Mesendoderm (in vitro differentiated cells): Measurements from ENCODE around the gene GINS2.

Experiments
- DNase-seq: peaks from one replicate; pipeline ENCODE4 v3.0.0; 2013
- H2AK5ac ChIP-seq: 2 replicates; pipeline ENCODE4 v1.6.1; 2013; ENCODE audit warnings: low read length, inconsistent platforms
- H2BK120ac ChIP-seq: 2 replicates; pipeline ENCODE4 v1.6.1; 2013; ENCODE audit warnings: low read depth, mild to moderate bottlenecking, low read length, moderate library complexity, mixed read lengths
- H2BK15ac ChIP-seq: replicated peaks from 2 replicates; pipeline ENCODE4 v1.6.1; 2013; ENCODE audit warnings: low read depth, mild to moderate bottlenecking, moderate library complexity
- H2BK5ac ChIP-seq: 2 replicates; pipeline ENCODE4 v1.6.1; 2013; ENCODE audit warnings: low read length, inconsistent platforms
- H3K18ac ChIP-seq: 2 replicates; pipeline ENCODE4 v1.6.1; 2013; ENCODE audit warnings: mild to moderate bottlenecking, low read length, mixed read lengths
- H3K23ac ChIP-seq: one replicate; pipeline ENCODE4 v1.6.1; 2013; ENCODE audit warnings: low read length
- H3K27ac ChIP-seq: 2 replicates; pipeline ENCODE4 v1.5.1; 2013; ENCODE audit warnings: low read depth, mild to moderate bottlenecking, inconsistent platforms, low read length, moderate library complexity
- H3K27me3 ChIP-seq: 2 replicates; pipeline ENCODE4 v1.6.1; 2013; ENCODE audit warnings: low read length, control low read depth, mild to moderate bottlenecking, inconsistent platforms; ENCODE audit not compliant: insufficient read depth, poor library complexity
- H3K36me3 ChIP-seq: 2 replicates; pipeline ENCODE4 v1.6.1; 2013; ENCODE audit warnings: low read length, inconsistent platforms; ENCODE audit not compliant: control insufficient read depth, insufficient read depth
- H3K4ac ChIP-seq: one replicate; pipeline ENCODE4 v1.6.1; 2013; ENCODE audit warnings: low read depth, mild to moderate bottlenecking, low read length, moderate library complexity
- H3K4me1 ChIP-seq: 2 replicates; pipeline ENCODE4 v1.6.1; 2013; ENCODE audit warnings: low read depth, low read length, inconsistent platforms; ENCODE audit not compliant: control insufficient read depth
- H3K4me2 ChIP-seq: 2 replicates; pipeline ENCODE4 v1.6.1; 2013; ENCODE audit warnings: low read length
- H3K4me3 ChIP-seq: 2 replicates; pipeline ENCODE4 v1.5.1; 2013; ENCODE audit warnings: mild to moderate bottlenecking, low read length
- H3K56ac ChIP-seq: one replicate; pipeline ENCODE4 v1.6.1; 2013; ENCODE audit warnings: low read length
- H3K79me1 ChIP-seq: 2 replicates; pipeline ENCODE4 v1.6.1; 2013; ENCODE audit warnings: low read length, inconsistent platforms
- H3K79me2 ChIP-seq: 2 replicates; pipeline ENCODE4 v1.6.1; 2013; ENCODE audit warnings: mild to moderate bottlenecking, low read length; ENCODE audit not compliant: control insufficient read depth, insufficient read depth
- H3K9ac ChIP-seq: 2 replicates; pipeline ENCODE4 v1.6.1; 2013; ENCODE audit warnings: low read length, inconsistent platforms
- H4K5ac ChIP-seq: one replicate; pipeline ENCODE4 v1.6.1; 2013; ENCODE audit warnings: low read length
- H4K8ac ChIP-seq: one replicate; pipeline ENCODE4 v1.6.1; 2013; ENCODE audit warnings: low read depth, mild to moderate bottlenecking, control low read depth, low read length, moderate library complexity
- WGBS: extraction: QIAGEN DNeasy Blood & Tissue Kit; methylation state at CpG from one replicate; pipeline ENCODE4 v1.1.7; 2013; ENCODE audit warnings: low lambda C conversion rate, missing lambda C conversion rate; ENCODE audit not compliant: insufficient coverage; ENCODE audit errors: extremely low coverage; 5-methylcytosine and 5-hydroxymethylcytosine counted together

GINS2 gene

GRCh38 chr16:85667841-85668413 is 20.8 kb downstream of the GINS2 start:
- H3K23ac ChIP-seq, result no peak overlapping the region
- H3K4me1 ChIP-seq, result no peaks in the 10 kb centered on the region
- H3K9ac ChIP-seq, result no peak overlapping the region
- no peak overlapping the region for H3K27ac ChIP-seq
- peaks cover 35% of the 10 kb centered on the region for H3K36me3 ChIP-seq
- H2AK5ac ChIP-seq, result no peak overlapping the region
- no peak overlapping the region for H3K4ac ChIP-seq
- no peak overlapping the region for H2BK15ac ChIP-seq
- H3K27me3 ChIP-seq, result no peaks in the 10 kb centered on the region
- H2BK5ac ChIP-seq, result no peak overlapping the region
- no peak overlapping the region for H3K18ac ChIP-seq
- H3K79me2 ChIP-seq, result no peaks in the 10 kb centered on the region
- H4K8ac ChIP-seq, result no peak overlapping the region
- H2BK120ac ChIP-seq, result no peak overlapping the region
- no peak overlapping the region for H3K56ac ChIP-seq
- H4K5ac ChIP-seq, result no peak overlapping the region
- no CpG with 5 or more reads among the region's 16 CpGs for WGBS
- no peaks in the 10 kb centered on the region for H3K79me1 ChIP-seq
- H3K4me2 ChIP-seq, result no peak overlapping the region
- no peak for DNase-seq
- H3K4me3 ChIP-seq, result no peak overlapping the region

GRCh38 chr16:85667261-85667660 is 21.5 kb downstream of the GINS2 start:
- no peaks in the 10 kb centered on the region for H3K79me2 ChIP-seq
- no peaks in the 10 kb centered on the region for H3K79me1 ChIP-seq
- H2BK15ac ChIP-seq, result no peak overlapping the region
- H3K36me3 ChIP-seq, result peaks cover 34% of the 10 kb centered on the region
- no peak overlapping the region for H3K4ac ChIP-seq
- no peaks in the 10 kb centered on the region for H3K4me1 ChIP-seq
- H2AK5ac ChIP-seq, result no peak overlapping the region
- no peak overlapping the region for H2BK5ac ChIP-seq
- no peak for DNase-seq
- H3K18ac ChIP-seq, result no peak overlapping the region
- no peak overlapping the region for H3K56ac ChIP-seq
- no peak overlapping the region for H3K23ac ChIP-seq
- H3K4me3 ChIP-seq, result no peak overlapping the region
- no peak overlapping the region for H2BK120ac ChIP-seq
- H3K27me3 ChIP-seq, result no peaks in the 10 kb centered on the region
- no peak overlapping the region for H3K27ac ChIP-seq
- no peak overlapping the region for H3K9ac ChIP-seq
- H3K4me2 ChIP-seq, result no peak overlapping the region
- no CpG with 5 or more reads among the region's 9 CpGs for WGBS
- no peak overlapping the region for H4K5ac ChIP-seq
- H4K8ac ChIP-seq, result no peak overlapping the region

DNA sequence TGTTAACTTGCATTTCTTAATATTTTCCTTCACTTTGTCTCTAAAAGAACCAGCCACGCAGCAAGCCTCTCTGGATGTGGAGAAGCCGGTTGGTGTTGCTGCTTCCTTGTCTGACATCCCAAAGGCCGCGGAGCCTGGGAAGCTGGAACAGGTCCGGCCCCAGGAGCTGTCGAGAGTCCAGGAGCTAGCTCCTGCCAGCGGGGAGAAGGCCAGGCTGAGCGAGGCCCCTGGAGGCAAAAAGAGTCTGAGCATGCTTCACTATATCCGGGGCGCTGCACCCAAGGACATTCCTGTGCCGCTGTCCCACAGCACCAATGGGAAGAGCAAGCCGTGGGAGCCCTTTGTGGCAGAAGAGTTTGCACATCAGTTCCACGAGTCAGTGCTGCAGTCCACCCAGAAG is 22.8 kb downstream of the GINS2 start:
- Histone ChIP-seq H3K79me2 (no peaks in the 10 kb centered on the region), H2BK15ac (no peak overlapping the region), H3K23ac (no peak overlapping the region), H3K4me3 (no peak overlapping the region), H3K79me1 (no peaks in the 10 kb centered on the region), H3K56ac (no peak overlapping the region), H3K36me3 (peaks cover 35% of the 10 kb centered on the region), H3K4me2 (no peak overlapping the region), H3K4ac (no peak overlapping the region), H4K8ac (no peak overlapping the region), H3K27ac (no peak overlapping the region), H3K4me1 (no peaks in the 10 kb centered on the region), H3K9ac (no peak overlapping the region), H2AK5ac (no peak overlapping the region), H2BK5ac (no peak overlapping the region), H3K27me3 (no peaks in the 10 kb centered on the region), H2BK120ac (no peak overlapping the region), H4K5ac (no peak overlapping the region), H3K18ac (no peak overlapping the region)
- no CpG with 5 or more reads among the region's 13 CpGs for WGBS
- DNase-seq, result no peak

GRCh38 chr16:85665373-85665740 is 23.4 kb downstream of the GINS2 start:
- no peaks in the 10 kb centered on the region for H3K79me2 ChIP-seq
- WGBS, result no CpG with 5 or more reads among the region's 12 CpGs
- no peaks in the 10 kb centered on the region for H3K79me1 ChIP-seq
- H4K8ac ChIP-seq, result no peak overlapping the region
- H3K4ac ChIP-seq, result no peak overlapping the region
- no peaks in the 10 kb centered on the region for H3K4me1 ChIP-seq
- H3K36me3 ChIP-seq, result peaks cover 35% of the 10 kb centered on the region
- no peak overlapping the region for H2BK5ac ChIP-seq
- H3K9ac ChIP-seq, result no peak overlapping the region
- no peak overlapping the region for H3K23ac ChIP-seq
- no peak overlapping the region for H3K4me2 ChIP-seq
- H3K27ac ChIP-seq, result no peak overlapping the region
- no peak overlapping the region for H2AK5ac ChIP-seq
- H2BK120ac ChIP-seq, result no peak overlapping the region
- no peak overlapping the region for H3K56ac ChIP-seq
- H4K5ac ChIP-seq, result no peak overlapping the region
- no peak overlapping the region for H3K4me3 ChIP-seq
- no peak overlapping the region for H2BK15ac ChIP-seq
- no peaks in the 10 kb centered on the region for H3K27me3 ChIP-seq
- no peak overlapping the region for H3K18ac ChIP-seq
- DNase-seq, result no peak

GRCh38 chr16:85664580-85665372 is 24.0 kb downstream of the GINS2 start:
- no CpG with 5 or more reads among the region's 27 CpGs for WGBS
- no peak overlapping the region for H3K9ac ChIP-seq

More at GRCh38 chr16:85664580-85665372, 24.0 kb downstream of the GINS2 start:
- H3K27me3 ChIP-seq, result no peaks in the 10 kb centered on the region
- H2AK5ac ChIP-seq, result no peak overlapping the region
- H3K79me1 ChIP-seq, result no peaks in the 10 kb centered on the region
- H3K4me2 ChIP-seq, result no peak overlapping the region
- no peaks in the 10 kb centered on the region for H3K79me2 ChIP-seq
- H4K5ac ChIP-seq, result no peak overlapping the region
- no peak overlapping the region for H3K27ac ChIP-seq
- no peak overlapping the region for H3K4me3 ChIP-seq
- no peak overlapping the region for H2BK15ac ChIP-seq
- H3K36me3 ChIP-seq, result peaks cover 35% of the 10 kb centered on the region
- H3K23ac ChIP-seq, result no peak overlapping the region
- DNase-seq, result no peak
- H3K18ac ChIP-seq, result no peak overlapping the region
- no peak overlapping the region for H2BK5ac ChIP-seq
- no peak overlapping the region for H3K56ac ChIP-seq
- H3K4ac ChIP-seq, result no peak overlapping the region
- no peaks in the 10 kb centered on the region for H3K4me1 ChIP-seq
- H4K8ac ChIP-seq, result no peak overlapping the region
- no peak overlapping the region for H2BK120ac ChIP-seq
